Measurements from ENCODE around the gene SRRT.

GRCh38 chr7:100892364-100893317, 17.7 kb downstream of the SRRT start:
- TF ChIP-seq CTCF (tag by site-specific recombination; IDR thresholded peaks at IDR 0.05) (no peak), ZNF324 (tag by site-specific recombination; IDR thresholded peaks at IDR 0.05) (no peak), MYNN (tag by site-specific recombination; IDR thresholded peaks at IDR 0.05; ENCODE audit: borderline replicate concordance) (no peak), GLIS1 (tag by site-specific recombination; IDR thresholded peaks at IDR 0.05) (no peak), PRDM2 (tag by site-specific recombination; IDR thresholded peaks at IDR 0.05; ENCODE audit: borderline replicate concordance) (no peak), ZNF121 (tag by site-specific recombination; IDR thresholded peaks at IDR 0.05) (no peak)
- TF ChIP-seq, protein P1, sequence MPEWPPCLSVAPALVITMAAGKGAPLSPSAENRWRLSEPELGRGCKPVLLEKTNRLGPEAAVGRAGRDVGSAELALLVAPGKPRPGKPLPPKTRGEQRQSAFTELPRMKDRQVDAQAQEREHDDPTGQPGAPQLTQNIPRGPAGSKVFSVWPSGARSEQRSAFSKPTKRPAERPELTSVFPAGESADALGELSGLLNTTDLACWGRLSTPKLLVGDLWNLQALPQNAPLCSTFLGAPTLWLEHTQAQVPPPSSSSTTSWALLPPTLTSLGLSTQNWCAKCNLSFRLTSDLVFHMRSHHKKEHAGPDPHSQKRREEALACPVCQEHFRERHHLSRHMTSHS (tag by site-specific recombination; IDR thresholded peaks at IDR 0.05), result no peak
- TF ChIP-seq, protein P2, sequence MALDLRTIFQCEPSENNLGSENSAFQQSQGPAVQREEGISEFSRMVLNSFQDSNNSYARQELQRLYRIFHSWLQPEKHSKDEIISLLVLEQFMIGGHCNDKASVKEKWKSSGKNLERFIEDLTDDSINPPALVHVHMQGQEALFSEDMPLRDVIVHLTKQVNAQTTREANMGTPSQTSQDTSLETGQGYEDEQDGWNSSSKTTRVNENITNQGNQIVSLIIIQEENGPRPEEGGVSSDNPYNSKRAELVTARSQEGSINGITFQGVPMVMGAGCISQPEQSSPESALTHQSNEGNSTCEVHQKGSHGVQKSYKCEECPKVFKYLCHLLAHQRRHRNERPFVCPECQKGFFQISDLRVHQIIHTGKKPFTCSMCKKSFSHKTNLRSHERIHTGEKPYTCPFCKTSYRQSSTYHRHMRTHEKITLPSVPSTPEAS (tag by site-specific recombination; IDR thresholded peaks at IDR 0.05), result no peak

Data from HEK293 (cell line).